GM12878 (cell line): ENCODE measurements around the gene KLRK1.

Experiments
- EP300 ChIP-seq, 2 experiments: fragments of 150-350 bp in 1 of 2; IDR thresholded peaks; 2 replicates each; pipeline ENCODE4 v1.6.1; 2011 to 2012; ENCODE audit warnings: low read depth in 2 of 2, low read length in 2 of 2, borderline replicate concordance in 1 of 2, improper control_type of control experiment in 1 of 2, inconsistent platforms in 1 of 2; ENCODE audit not compliant: control insufficient read depth in 1 of 2
- EZH2 ChIP-seq: IDR thresholded peaks from 2 replicates; pipeline ENCODE4 v1.6.1; 2012; ENCODE audit warnings: low read depth, mild to moderate bottlenecking, control low read depth, inconsistent platforms, low read length, borderline replicate concordance; ENCODE audit not compliant: control insufficient read depth
- POLR2AphosphoS5 ChIP-seq: IDR thresholded peaks from 2 replicates; pipeline ENCODE4 v1.6.1; 2011; ENCODE audit warnings: mild to moderate bottlenecking, low read length, inconsistent platforms
- YY1 ChIP-seq: IDR thresholded peaks from 2 replicates; pipeline ENCODE4 v1.6.1; 2011; ENCODE audit warnings: low read depth, mild to moderate bottlenecking, low read length
- TF ChIP-seq, protein P1 (sequence below), 3 experiments: IDR thresholded peaks in 2 of 3; conservative IDR thresholded peaks in 1 of 3; 2 replicates each; pipeline ENCODE4 v1.5.1; 2011; ENCODE audit warnings: low read depth in 3 of 3, low read length in 3 of 3, mild to moderate bottlenecking in 3 of 3, control low read depth in 2 of 3, moderate library complexity in 2 of 3, inconsistent platforms in 1 of 3, mixed read lengths in 1 of 3; ENCODE audit not compliant: control insufficient read depth in 2 of 3, insufficient read depth in 1 of 3; ENCODE audit errors: extremely low read depth in 1 of 3

GRCh38 chr12:10372559-10372958 lies 17.3 kb downstream of the KLRK1 start:
- TF ChIP-seq YY1 (no peak), EZH2 (no peak), POLR2AphosphoS5 (no peak), EP300 (IDR thresholded peaks at IDR 0.05; ENCODE audit: borderline replicate concordance in 1 of 2, control insufficient read depth in 1 of 2, low read depth in 2 of 2, low read length in 2 of 2) (no peak)
- TF ChIP-seq, protein P1, sequence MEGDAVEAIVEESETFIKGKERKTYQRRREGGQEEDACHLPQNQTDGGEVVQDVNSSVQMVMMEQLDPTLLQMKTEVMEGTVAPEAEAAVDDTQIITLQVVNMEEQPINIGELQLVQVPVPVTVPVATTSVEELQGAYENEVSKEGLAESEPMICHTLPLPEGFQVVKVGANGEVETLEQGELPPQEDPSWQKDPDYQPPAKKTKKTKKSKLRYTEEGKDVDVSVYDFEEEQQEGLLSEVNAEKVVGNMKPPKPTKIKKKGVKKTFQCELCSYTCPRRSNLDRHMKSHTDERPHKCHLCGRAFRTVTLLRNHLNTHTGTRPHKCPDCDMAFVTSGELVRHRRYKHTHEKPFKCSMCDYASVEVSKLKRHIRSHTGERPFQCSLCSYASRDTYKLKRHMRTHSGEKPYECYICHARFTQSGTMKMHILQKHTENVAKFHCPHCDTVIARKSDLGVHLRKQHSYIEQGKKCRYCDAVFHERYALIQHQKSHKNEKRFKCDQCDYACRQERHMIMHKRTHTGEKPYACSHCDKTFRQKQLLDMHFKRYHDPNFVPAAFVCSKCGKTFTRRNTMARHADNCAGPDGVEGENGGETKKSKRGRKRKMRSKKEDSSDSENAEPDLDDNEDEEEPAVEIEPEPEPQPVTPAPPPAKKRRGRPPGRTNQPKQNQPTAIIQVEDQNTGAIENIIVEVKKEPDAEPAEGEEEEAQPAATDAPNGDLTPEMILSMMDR (IDR thresholded peaks at IDR 0.05 in 2 of 3, conservative IDR thresholded peaks at IDR 0.05 in 1 of 3; ENCODE audit: control insufficient read depth in 2 of 3, extremely low read depth in 1 of 3, insufficient read depth in 1 of 3, low read depth in 3 of 3, low read length in 3 of 3) = no peak
